ENCODE data around the gene GALNT17. TPM values are rescaled to one million over a fixed set of nuclear protein-coding genes. Genes with fewer than 3 reads are reported as not detected.

The GALNT17 gene
- total RNA-seq, 1 experiment from 2014 or later: not detected

- H3K4me3 Mint-ChIP-seq (ENCODE audit: unreplicated experiment): no peak overlapping the region
- BruUV-seq (replicated peaks): no TSS peak
- H3K27me3 Mint-ChIP-seq (ENCODE audit: insufficient read depth, unreplicated experiment): no peaks in the 10 kb centered on the region
- no peak overlapping the region for H3K27ac Mint-ChIP-seq (ENCODE audit: low read depth, unreplicated experiment)
- intact Hi-C loops (cut with micrococcal nuclease): no loop called here
- H3K9me3 Mint-ChIP-seq (ENCODE audit: unreplicated experiment): peaks cover 34% of the 10 kb centered on the region
- POLR2A ChIA-PET: no interaction called here
- no peak for TF ChIP-seq CTCF (IDR thresholded peaks at IDR 0.05; ENCODE audit: unreplicated experiment)
- CTCF ChIA-PET: no interaction called here
- no peaks in the 10 kb centered on the region for H3K4me1 Mint-ChIP-seq (ENCODE audit: insufficient read depth, unreplicated experiment)
- no peak for DNase-seq (ENCODE audit: unreplicated experiment)
- no peaks in the 10 kb centered on the region for H3K36me3 Mint-ChIP-seq (ENCODE audit: insufficient read depth, unreplicated experiment)
These were observed 19.5 kb upstream of the GALNT17 start for GRCh38 chr7:71112436-71112835.

GRCh38 chr7:71120096-71120495 lies 11.8 kb upstream of the GALNT17 start:
- Mint-ChIP-seq H3K36me3 (ENCODE audit: insufficient read depth, unreplicated experiment) (no peaks in the 10 kb centered on the region), H3K4me1 (ENCODE audit: insufficient read depth, unreplicated experiment) (no peaks in the 10 kb centered on the region), H3K9me3 (ENCODE audit: unreplicated experiment) (peaks cover 24% of the 10 kb centered on the region), H3K4me3 (ENCODE audit: unreplicated experiment) (no peak overlapping the region), H3K27ac (ENCODE audit: low read depth, unreplicated experiment) (no peak overlapping the region), H3K27me3 (ENCODE audit: insufficient read depth, unreplicated experiment) (no peaks in the 10 kb centered on the region)
- intact Hi-C loops (cut with micrococcal nuclease): no loop called here
- no peak for DNase-seq (ENCODE audit: unreplicated experiment)
- ChIA-PET CTCF (interaction anchor here (0.6 kb wide), 1 partner anchor 287 kb away, joined by 4 read pairs; no protein-coding TSS in a partner anchor), POLR2A (no interaction called here)
- BruUV-seq (replicated peaks): no TSS peak
- TF ChIP-seq CTCF (IDR thresholded peaks at IDR 0.05; ENCODE audit: unreplicated experiment): no peak

DNA sequence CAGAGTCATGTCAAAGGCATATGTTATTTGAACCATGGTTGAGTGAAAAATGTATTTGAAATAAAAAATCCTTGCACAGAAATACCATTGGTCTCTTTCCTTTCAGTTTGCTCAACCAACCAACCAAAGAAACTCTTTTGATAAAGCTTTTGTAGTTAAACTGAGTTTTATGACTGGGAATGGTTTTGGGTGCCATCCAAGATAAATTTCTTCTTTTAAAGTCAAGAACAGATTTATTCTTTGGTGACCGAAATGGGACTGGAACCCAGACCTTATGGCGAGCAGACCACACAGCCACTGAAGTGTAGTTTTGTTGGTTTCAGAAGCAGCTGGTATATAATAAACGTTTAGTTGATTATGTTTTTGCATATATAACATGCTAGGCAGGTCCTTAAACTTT lies 2.8 kb upstream of the GALNT17 start:
- DNase-seq (ENCODE audit: unreplicated experiment): no peak
- TF ChIP-seq CTCF (IDR thresholded peaks at IDR 0.05; ENCODE audit: unreplicated experiment): no peak
- Mint-ChIP-seq H3K27ac (ENCODE audit: low read depth, unreplicated experiment) (no peak overlapping the region), H3K4me1 (ENCODE audit: insufficient read depth, unreplicated experiment) (no peaks in the 10 kb centered on the region), H3K4me3 (ENCODE audit: unreplicated experiment) (no peak overlapping the region), H3K36me3 (ENCODE audit: insufficient read depth, unreplicated experiment) (no peaks in the 10 kb centered on the region), H3K9me3 (ENCODE audit: unreplicated experiment) (peaks cover 9% of the 10 kb centered on the region), H3K27me3 (ENCODE audit: insufficient read depth, unreplicated experiment) (no peaks in the 10 kb centered on the region)
- POLR2A ChIA-PET: no interaction called here
- no TSS peak for BruUV-seq (replicated peaks)
- CTCF ChIA-PET: no interaction called here
- intact Hi-C loops (cut with micrococcal nuclease): no loop called here

DNA sequence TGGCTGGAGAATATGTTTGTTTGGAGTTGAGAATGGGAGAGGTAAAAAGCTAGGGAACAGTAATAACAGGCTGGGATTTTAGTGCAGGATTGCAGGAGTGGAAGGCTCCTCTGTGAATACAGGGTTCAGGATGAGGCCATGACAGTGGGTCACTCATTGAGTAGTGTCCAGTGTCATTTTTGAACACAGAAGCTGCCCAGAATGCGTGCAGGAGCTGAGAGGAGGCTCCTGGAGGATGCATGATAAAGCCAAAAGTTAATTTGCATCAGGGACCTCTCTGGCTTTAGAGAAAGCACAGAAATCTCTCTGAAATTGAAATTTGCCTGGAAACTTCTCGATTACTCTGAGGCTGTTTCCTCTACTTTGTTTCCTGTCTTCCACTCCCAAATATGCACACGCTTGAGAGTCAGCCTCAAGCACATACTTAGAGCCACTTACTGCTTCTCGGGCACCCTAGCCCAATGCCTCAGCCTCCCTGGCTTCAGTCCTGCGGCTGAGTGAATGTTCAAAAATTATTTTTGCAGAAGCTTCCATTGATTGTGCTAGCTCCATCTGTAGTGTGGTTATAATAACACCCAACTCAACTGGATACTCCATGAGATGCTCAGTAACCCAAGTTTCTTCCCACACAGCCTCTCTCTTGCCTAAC lies 1.8 kb upstream of the GALNT17 start:
- ChIA-PET CTCF (interaction anchor here (0.5 to 0.6 kb wide), 2 partner anchors 31 to 33 kb away, joined by 3 read pairs; no protein-coding TSS in a partner anchor), POLR2A (no interaction called here)
- Mint-ChIP-seq H3K9me3 (ENCODE audit: unreplicated experiment) (peaks cover 9% of the 10 kb centered on the region), H3K27me3 (ENCODE audit: insufficient read depth, unreplicated experiment) (no peaks in the 10 kb centered on the region), H3K4me1 (ENCODE audit: insufficient read depth, unreplicated experiment) (no peaks in the 10 kb centered on the region), H3K27ac (ENCODE audit: low read depth, unreplicated experiment) (no peak overlapping the region), H3K36me3 (ENCODE audit: insufficient read depth, unreplicated experiment) (no peaks in the 10 kb centered on the region), H3K4me3 (ENCODE audit: unreplicated experiment) (no peak overlapping the region)
- DNase-seq (ENCODE audit: unreplicated experiment): no peak
- BruUV-seq (replicated peaks): no TSS peak
- intact Hi-C loops (cut with micrococcal nuclease): no loop called here
- no peak for TF ChIP-seq CTCF (IDR thresholded peaks at IDR 0.05; ENCODE audit: unreplicated experiment)

Measured in MCF 10A (cell line).